Neural cell (in vitro differentiated cells): Measurements from ENCODE around the gene ALPI.

ENCODE experiments used
- EP300 ChIP-seq: fragments of 450-650 bp; conservative IDR thresholded peaks from 2 replicates; pipeline ENCODE4 v1.6.1; 2014; ENCODE audit warnings: antibody characterized with exemption, mild to moderate bottlenecking, moderate library complexity; ENCODE audit not compliant: poor library complexity, severe bottlenecking
- EZH2 ChIP-seq: fragments of 200-600, 300-800 bp; shearing (Covaris generic), sonication (generic); IDR thresholded peaks from 2 replicates; pipeline ENCODE4 v1.6.1; 2014; ENCODE audit warnings: antibody characterized with exemption, low read length, borderline replicate concordance, mild to moderate bottlenecking; ENCODE audit not compliant: insufficient read depth, poor library complexity, severe bottlenecking
- POLR2AphosphoS5 ChIP-seq: IDR thresholded peaks from 2 replicates; pipeline ENCODE4 v1.6.1; 2012
- TF ChIP-seq, protein P1 (sequence below): fragments of 450-650 bp; IDR thresholded peaks from 2 replicates; pipeline ENCODE4 v1.5.1; 2014; ENCODE audit warnings: antibody characterized with exemption, mild to moderate bottlenecking, moderate library complexity; ENCODE audit not compliant: poor library complexity, severe bottlenecking

DNA sequence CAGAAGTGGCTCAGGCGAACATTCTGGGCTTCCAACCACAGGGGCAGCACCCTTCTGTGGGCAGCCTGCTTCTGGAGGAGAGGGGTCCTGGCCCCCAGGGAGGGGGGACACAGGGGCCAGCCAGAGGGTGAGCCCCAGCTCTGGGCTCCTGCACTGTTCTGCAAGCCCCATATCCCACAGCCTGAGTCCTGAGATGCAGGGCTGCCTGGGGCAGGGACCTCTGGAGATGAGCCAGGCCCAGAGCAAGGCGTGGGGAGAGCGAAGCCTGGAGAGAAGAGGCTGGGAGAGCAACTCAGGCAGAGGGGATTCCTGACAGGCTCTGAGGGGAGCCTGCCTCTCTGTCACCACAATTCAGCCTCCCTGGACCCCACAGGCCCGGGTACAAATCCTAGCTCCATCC, 50.8 kb downstream of the ALPI start:
- TF ChIP-seq EZH2 = no peak
- TF ChIP-seq, protein P1, sequence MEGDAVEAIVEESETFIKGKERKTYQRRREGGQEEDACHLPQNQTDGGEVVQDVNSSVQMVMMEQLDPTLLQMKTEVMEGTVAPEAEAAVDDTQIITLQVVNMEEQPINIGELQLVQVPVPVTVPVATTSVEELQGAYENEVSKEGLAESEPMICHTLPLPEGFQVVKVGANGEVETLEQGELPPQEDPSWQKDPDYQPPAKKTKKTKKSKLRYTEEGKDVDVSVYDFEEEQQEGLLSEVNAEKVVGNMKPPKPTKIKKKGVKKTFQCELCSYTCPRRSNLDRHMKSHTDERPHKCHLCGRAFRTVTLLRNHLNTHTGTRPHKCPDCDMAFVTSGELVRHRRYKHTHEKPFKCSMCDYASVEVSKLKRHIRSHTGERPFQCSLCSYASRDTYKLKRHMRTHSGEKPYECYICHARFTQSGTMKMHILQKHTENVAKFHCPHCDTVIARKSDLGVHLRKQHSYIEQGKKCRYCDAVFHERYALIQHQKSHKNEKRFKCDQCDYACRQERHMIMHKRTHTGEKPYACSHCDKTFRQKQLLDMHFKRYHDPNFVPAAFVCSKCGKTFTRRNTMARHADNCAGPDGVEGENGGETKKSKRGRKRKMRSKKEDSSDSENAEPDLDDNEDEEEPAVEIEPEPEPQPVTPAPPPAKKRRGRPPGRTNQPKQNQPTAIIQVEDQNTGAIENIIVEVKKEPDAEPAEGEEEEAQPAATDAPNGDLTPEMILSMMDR = no peak
- TF ChIP-seq POLR2AphosphoS5 = no peak
- no peak for TF ChIP-seq EP300
